ENCODE data around the gene LEPROT. TPM values are rescaled to one million over a fixed set of nuclear protein-coding genes. Genes with fewer than 3 reads are reported as not detected.
"Not testable (repeated sequence)": the region's sequence is repeated elsewhere in the genome, so short reads cannot be mapped to it uniquely, and the experiment has no call there.

LEPROT gene, protein sequence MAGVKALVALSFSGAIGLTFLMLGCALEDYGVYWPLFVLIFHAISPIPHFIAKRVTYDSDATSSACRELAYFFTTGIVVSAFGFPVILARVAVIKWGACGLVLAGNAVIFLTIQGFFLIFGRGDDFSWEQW
- 60.9 TPM for polyA plus RNA-seq (ENCODE audit: insufficient read length)

DNA sequence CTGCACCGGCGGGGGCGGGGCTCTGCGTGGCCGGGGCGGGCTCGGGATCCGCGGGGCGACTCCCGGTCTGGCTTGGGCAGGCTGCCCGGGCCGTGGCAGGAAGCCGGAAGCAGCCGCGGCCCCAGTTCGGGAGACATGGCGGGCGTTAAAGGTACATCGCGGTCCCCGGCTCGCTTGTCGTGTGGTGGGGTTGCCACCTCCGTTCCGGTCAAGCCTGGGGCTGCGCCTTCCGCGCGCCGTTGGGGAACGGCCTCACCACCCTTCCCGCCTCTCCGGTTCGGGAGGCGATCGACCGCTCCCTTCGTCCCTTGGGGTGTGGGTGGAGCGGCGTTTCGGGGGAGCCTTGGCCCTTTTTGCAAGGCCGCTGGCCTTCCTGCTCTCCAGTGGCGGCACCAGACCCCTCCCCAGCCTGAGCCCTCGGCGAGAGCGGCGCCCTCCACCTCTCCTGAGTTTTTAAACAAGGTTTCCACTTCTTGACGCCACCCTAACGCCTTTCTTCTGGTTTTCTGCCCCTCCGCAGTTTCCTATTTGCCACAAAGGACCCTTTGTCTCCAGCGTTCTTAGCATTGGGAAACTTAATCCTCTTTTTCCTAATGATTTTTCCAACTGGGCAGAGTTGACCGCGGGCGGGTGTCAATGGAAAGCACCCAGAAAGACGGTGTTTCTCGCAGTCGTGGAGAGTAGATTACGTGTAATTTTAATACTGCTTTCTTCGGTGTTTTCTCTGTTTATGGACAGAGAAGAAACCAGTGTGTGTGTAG lies at the start of gene LEPROT, which contains the start of gene LEPR:
TSS of gene LEPROT (plus strand) at position 79 of the 761 bp plus-strand sequence. CDS start at position 136, 57 bp downstream.
TSS of gene LEPR (plus strand) at position 79 of the 761 bp plus-strand sequence. CDS start 144,898 bp downstream, outside the sequence.
- DNase-seq (ENCODE audit: low read depth) = no peak

DNA sequence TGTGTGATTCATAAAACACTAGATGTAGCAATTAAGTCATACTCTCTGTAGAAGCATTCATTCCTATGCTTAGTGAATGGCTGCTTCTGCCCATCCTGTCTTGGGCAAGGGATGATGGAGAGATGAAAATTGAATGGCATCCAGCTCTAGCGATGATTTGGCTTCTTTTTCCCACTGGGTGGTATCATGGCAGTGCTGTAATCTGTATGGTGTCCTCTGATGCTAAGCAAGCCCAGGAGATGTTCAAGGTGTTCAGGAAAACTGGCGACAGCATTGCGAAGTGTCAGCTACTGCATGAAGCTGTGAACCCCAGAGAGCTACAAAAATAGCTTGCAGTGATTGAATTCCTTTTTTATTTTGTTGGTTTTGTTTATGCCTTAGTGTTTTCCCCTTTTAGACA lies 48.9 kb upstream of the LEPROT start:
- no peak for DNase-seq (ENCODE audit: low read depth)

DNA sequence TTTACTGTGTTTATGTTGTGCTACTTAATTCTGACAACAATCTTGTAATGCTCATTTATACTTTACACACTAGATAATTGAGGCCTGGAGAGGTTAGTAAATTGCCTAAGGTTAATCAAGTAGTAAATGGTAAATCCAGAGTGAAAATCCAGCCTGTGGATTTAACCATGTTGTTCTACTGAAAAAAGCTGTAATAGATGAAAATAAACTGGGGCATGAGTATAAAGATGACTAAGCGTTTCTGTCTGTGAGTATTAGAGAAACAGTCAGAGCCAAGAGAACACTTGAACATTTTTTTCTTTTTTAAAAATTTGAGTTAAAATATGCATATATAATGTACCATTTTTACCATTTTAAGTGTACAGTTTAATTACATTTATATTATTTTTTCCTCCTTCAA lies 47.9 kb upstream of the LEPROT start:
- no peak for DNase-seq (ENCODE audit: low read depth)

DNA sequence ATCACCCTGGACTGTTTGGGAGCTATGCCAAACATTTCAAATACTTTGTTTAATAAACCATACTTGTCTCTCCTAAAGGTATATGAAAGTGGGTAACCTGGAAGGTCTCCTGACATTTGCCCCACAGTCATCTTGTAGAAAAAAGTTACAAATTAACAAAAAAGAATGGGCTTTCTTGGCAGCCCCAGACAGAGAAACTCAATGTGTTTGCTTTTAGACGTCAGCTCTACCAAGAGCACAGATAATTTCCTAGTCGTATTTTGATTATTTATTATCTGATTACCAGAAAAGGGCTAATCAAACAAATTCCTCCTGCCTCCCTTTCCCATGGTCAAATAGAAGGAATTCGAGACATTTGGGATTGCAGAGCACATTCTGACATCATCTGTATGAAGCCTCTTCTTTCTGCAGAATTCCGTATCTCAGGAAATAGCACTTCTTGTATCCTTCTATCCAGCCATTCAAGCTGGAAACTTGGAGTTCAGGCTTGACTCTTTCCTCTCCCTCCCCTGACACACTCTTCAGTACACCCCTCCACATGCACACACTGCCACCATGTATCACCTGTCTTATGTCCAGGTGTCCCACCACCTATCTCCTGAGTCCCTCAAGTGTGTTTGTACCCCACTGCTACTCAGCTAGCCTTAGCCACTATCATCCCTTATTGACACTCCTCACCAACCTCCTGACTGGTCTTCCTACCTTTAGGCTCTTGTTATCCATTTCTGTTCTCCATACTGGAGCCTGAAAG lies 42.8 kb upstream of the LEPROT start:
- DNase-seq (ENCODE audit: low read depth) = no peak

DNA sequence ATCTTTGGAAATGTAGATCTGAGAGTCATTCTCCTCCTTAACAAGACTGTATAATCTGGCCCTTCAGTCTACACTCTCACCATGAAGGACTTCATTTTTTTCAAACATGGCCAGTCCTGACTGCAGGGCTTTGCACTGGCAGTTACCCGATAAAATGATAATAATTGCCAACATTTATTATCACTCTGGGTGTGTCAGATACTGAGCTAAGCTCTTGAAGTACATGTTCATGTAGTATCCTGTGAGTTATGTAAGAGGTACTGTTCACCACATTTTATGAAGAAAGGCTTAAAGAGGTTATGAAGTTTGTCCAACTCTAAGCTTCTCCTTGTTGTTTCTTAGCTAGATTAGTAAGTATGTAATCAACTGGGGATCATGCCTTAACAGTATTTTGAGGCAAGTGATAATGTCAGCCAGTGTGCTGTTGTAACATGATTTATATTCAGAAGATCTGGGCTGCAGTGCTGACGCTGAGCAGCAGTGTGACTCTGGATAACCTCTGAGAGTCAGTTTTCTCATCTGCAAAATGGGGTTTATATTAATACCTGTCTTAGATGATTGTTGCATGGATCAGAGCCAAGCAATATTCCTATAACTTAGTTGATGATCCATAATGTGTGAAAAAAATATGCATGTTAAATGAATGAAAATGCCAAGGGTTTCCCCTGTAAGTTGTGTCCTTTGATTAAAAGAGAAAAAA lies 42.1 kb upstream of the LEPROT start:
- DNase-seq (ENCODE audit: low read depth) = no peak

DNA sequence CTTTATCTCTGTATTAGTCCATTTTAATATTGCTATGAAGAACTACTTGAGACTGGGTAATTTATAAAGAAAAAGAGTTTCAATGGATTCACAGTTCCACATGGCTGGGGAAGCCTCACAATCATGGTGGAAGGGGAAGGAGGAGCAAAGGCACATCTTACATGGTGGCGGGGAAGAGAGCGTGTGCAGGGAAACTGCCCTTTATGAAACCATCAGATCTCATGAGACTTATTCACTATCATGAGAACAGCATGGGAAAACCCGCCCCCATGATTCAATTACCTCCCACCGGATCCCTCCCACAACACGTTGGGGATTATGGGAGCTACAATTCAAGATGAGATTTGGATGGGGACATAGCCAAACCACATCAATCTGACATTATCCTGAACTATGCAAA lies 36.0 kb upstream of the LEPROT start:
- DNase-seq (ENCODE audit: low read depth) = not testable (repeated sequence)

DNA sequence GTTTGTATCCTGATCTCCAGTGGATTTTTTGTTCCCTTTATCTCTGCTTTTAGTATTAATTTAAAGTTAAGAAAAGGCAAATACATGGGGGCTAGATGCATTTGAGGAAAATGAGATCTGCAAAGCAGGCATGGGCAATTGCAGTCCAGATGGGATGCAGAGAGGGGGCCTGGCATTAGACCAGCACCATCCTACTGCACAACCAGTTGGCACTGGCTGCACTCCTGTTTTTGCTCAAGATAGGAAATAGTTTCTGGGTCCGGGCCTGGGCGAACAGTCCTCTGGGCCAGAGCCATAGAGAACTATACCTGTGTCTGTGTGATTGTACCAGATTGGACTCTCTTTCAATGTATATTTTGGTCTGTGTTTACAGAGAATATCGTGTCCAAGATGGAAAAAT lies 34.0 kb upstream of the LEPROT start:
- no peak for DNase-seq (ENCODE audit: low read depth)

DNA sequence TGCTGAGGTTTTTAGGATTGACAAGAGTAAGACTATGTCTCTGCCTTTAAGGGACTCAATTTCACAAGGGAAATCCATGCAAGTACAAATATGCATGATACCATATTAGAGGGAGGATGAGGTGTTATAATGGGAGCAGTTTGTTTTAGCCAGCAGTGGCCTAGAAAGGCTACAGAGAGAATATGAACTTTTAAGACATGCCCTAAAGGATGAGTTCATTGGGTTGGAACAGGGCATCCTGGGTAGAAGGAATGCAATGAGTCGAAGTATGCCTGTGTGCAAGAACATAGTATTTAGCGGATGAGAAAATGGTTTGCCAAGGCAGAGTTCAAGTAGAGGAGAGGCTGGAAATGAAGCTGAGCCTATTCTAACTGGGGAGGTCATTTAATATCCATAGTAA lies 32.6 kb upstream of the LEPROT start:
- DNase-seq (ENCODE audit: low read depth) = no peak

DNA sequence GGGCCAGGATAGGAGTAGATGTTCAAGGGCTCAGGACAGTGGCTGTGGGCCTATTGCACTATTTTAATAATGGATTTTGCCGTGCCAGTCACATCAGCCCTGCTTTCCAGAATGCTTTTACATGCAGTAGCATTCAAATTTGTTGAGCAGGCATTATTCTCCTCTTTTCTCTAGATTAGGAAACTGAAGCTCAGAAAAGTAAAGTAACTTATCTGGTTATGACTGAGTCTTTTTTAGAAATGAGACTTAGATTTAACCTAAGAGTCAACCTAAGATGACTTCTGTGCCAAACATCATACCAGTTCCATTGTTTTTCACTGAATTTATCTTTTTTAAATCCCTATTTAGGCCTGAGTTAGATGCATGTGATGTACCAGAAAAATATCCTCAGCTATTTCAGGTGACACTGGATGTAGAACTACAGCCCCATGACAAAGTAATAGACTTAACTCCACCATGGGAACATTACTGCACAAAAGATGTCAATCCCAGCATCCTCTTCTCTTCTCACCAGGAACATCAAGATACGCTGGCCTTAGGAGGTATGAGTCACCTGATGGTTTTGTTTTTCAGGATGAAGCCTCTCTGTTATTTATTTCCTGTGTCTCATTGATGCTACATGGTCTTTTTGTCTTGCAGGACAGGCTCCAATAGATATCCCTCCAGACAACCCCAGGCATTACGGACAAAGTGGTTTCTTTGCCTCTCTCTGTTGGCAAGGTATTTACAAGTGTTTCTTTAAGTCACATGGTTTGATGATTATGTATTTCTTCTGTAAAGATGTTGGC lies 31.4 kb upstream of the LEPROT start:
- DNase-seq (ENCODE audit: low read depth) = no peak

DNA sequence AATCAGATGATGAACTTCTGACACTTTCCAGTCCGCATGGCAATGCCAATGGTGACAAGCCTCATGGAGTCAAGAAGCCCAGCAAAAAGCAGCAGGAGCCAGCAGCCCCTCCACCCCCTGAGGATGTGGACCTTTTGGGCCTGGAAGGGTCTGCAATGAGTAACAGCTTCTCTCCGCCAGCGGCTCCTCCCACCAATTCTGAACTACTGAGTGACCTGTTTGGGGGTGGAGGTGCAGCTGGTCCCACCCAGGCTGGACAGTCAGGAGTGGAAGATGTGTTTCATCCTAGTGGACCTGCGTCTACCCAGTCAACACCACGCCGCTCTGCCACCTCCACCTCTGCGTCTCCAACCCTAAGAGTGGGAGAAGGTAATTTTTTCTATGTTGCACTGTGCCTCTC lies 28.0 kb upstream of the LEPROT start:
- DNase-seq (ENCODE audit: low read depth) = no peak

DNA sequence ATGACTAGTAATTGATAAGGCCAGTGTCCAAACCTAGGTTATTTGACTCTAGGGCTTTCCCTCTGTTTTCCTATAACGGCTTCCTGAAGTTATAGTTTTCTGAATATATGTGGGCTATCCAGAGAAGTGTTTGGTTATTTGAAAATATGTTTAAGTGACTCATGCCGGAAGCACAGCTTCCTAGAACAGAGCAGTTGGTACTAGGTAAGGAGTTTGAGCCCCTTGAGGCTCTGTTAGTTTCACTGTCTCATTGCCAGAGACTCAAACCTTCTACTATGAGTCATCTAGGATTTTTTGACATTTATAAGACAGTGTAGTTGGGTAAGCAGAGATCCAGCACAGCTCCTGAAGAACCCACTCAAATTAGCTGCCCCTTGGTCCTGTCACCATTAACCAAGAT lies 27.1 kb upstream of the LEPROT start:
- no peak for DNase-seq (ENCODE audit: low read depth)

DNA sequence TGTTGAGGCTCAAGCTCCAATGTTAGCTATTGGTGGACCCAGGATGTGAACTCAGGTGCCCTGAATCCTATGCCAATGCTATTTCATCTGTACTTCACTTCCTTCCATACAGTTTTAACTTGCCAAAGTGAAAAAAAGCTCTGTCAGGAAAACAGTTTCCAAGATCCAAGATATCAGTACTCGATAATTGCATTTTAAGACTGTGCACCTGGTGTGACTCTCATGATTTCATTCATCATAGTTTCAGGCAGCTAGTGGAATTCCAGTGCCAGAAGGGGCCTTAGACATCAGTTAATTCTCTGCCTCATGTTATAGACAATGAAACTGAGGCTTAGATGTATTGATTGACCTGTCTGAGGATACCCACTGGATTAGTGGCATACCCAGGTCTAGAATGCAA lies 26.5 kb upstream of the LEPROT start:
- no peak for DNase-seq (ENCODE audit: low read depth)

DNA sequence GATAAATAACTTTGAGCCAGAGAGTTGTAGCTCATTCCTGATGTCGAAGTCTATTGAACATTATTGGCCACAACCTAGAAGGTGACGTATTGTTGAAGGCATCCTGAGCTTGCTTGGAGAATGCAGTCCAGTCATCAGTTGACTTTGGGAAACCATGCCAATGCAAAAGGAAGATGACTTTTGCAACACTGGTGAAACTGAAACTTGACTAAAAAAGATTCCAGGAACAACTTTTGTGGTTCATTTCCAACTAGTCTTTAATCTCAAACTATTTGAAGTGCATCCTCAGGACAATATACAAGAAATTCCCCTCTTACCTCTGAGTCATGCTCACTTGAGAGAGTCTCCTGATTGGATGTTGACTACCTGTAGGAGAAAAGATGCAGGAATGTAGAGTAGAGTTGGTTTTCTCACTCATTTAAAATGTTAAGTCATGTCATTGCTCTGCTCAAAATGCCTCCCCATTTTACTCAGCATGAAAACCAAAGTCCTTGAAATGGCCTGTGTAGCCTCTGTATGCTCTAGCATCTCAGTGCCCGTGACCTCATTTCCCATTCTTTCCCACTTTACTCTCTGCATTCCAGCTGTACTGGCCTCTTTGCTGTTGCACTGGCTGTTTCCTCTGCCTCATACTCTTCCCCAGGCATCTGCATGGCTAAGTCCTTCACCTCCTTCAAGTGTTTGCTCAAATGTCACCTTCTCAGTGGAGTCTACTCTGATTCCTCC lies 24.4 kb upstream of the LEPROT start:
- no peak for DNase-seq (ENCODE audit: low read depth)

DNA sequence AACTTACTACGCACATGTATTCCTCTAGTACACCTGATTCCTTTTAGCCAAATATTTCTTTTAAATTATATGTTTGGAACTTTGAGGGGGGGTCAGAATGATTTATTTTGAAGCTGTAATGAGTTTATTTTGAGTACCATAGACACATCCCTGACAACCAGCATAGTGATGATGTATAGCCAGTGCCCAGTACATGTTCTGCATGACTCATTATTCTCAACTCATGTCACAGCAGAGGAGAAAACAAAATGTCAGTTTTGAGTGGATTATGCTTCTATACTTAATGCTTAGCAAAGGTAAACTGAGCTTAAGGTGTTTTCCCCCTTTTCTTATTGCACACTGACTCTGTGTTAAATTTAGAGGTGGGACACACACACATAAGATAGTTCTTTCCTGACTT lies 22.4 kb upstream of the LEPROT start:
- no peak for DNase-seq (ENCODE audit: low read depth)

DNA sequence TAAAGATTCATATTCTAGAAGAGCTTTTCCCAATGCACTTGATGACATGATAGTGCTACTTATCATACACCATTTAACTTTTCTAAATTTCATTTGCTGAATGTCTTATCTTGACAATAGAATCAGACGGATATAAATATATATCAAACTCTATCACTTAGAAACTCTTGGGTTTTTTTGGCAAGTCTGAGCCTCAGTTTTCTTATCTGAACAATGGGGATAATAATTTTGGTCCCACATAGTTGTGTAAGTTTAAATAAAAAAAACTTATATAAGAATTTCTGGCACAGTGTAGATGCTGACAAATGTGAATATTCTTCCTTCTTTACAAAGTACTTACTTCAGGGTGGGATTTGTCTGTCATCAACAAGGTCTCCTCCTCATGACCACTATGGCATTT lies 21.5 kb upstream of the LEPROT start:
- no peak for DNase-seq (ENCODE audit: low read depth)

DNA sequence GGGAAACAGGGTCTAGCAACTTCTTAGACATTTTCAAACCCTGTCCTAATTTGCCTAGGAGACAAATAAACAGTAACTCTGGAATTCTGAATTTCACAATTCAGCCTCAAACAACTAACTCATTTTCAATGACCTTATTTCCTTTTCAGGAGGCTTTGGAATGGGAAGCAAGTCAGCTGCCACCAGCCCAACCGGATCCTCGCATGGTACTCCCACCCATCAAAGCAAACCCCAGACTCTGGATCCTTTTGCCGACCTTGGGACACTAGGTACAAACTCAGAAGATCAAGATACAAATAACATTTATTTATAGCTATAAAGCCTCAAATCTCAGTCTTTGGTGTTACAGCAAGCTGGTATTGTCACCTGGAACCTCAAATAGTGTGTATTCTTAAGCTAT lies 18.9 kb upstream of the LEPROT start:
- DNase-seq (ENCODE audit: low read depth) = no peak

DNA sequence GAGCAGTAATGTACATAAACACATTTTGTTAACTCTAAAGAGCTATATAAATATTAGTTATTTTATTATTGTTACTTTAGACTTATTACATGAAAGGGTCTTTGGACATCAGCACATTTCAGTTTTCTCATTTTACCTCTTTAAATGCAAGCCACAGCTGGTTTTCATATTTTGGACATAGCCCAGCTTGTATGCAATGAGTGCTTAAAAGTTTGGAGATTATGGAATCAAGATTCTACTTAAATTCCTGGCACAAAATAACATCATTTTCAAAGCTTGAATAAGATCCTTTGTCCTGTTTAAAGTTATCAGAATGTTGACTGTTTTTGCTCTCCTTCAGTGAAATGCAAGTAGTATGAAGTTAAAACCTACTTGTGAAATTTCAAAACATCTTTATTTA lies 15.5 kb upstream of the LEPROT start:
- DNase-seq (ENCODE audit: low read depth) = no peak

DNA sequence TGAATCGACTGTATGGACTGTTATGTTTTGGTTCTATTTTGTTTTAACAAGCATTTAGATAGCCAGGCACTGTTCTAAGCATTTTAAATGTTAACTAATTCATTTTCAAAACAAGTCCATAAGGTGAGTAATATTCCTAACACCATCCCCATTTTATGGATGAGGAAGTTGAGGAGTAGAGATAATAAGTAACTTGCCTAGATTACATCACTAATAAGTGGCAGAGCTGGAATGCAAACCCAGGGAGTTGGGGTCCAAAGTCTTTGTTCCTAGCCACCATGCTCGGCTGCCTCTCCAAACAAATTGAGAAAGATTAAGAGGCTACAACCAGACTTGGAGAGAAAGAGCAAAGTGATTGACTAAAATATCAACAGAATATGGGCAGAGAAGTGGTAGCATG lies 12.6 kb upstream of the LEPROT start:
- no peak for DNase-seq (ENCODE audit: low read depth)

DNA sequence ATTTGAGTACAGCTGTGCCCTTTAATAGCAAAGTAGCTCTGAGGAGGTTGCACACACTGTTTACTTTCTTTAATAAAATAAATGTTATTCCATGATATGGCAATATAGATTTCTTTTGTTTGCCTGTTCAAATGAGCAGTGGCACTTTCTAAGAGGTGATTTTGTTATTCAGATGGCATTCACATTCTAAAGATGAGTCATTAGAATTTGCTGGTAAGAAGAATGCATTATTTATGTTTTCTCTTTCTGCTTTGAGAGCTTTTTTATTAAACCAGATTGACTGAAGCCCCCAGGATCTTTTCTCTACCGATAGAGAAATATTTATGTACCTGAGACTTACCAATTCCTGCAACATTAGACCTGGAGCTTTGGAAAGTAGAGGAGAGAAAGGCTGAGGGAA lies 11.2 kb upstream of the LEPROT start:
- no peak for DNase-seq (ENCODE audit: low read depth)

DNA sequence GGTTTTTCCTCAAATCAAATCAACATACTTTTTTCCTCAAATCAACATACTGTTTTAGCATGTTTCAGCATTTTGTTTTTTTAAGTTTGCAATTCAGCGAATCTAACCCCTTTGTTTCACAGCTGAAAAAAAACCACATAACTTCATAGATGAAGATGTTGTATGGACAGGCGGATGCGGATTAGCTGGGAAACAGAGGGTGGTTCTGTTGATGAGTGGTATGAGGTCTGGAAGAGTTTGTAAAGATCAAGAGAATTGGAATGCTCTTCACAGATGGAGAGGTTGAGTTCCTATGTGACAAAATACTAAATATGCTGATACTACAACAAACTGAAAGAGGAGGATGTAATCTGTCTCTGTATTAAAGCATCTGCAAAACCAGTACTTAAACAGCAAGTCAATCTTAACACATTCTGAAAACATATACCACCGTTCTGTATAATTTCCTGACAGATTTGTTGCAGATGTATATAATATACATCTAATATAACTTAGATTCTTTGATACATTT lies 10.6 kb upstream of the LEPROT start:
- DNase-seq (ENCODE audit: low read depth) = no peak
